ENCODE data around the gene SYTL5.

Gene SYTL5

DNA sequence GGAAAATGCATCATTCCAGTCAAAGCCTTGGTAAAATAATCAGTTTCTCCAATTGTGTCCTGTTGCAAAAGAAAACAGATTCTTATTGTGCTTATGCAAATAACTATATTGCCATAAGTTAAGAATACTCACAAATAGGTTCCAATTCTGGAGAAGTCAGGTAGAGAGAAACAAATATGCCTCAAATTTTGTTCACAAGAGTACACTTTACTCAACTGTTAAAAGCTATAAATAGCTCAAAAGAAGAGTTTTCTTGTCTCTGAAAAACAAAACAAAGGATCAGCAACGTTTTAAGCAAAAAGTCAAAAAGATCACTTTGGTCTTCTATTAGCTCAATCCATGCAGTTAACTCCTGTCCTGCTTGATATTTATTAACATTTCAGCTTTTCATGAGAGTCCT, 21.9 kb downstream of the SYTL5 start:
- no peak for DNase-seq

DNA sequence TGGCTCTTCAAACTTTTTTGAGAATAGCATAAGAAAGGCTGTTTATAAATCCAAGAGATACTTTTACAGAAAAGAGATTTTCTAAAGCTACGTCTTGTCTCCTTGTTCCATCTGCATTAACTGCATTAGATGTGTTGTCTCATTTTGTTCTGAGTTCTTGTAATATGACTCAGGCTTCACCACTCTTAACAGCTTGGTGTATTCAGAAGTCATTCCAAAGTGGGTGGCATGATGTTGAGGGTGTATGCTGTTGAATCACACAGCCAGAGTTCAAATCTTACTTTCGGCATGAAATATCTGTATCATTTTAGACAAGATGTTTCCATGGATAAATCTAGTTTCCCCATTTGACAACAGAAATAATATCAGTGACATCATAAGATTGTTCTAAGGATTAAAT, 30.1 kb downstream of the SYTL5 start:
- no peak for DNase-seq

DNA sequence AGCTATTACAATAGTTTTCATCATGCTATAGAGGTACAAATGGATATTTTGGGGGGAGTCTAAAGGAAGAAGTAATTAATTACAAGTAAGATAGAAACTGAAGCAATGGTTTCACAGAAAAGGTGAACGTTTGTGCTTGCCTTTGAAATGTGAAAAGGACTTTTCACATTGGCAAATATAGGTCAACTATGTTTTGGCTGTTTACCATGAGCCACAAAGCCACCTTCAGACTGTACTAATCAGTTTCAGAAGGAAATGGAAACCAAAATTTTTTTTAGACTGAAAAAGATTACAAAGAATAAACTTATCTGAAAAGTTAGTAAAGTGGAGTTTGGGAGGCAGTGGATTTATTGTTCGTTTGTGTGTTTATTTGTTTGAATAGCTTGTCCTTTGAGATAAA, 32.1 kb downstream of the SYTL5 start:
- DNase-seq, result no peak

DNA sequence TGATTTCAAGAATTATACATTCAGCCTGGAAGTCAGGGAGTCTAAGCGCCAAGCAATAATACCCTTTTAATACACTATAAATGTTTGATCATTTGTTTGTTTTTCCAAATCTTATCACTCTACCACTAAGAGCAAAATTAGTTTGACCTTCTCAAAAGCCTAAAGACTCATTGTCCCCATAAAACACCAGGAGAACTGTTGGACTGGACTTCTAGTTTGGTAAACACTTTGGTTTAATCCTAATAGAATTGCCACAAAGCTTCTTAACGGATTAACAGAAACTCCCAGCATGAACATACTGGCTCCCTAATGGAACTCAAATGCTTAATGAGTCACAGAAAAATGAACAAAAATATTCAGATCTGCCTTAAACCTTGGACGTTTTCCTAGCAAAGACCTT, 34.9 kb downstream of the SYTL5 start:
- DNase-seq, result no peak

DNA sequence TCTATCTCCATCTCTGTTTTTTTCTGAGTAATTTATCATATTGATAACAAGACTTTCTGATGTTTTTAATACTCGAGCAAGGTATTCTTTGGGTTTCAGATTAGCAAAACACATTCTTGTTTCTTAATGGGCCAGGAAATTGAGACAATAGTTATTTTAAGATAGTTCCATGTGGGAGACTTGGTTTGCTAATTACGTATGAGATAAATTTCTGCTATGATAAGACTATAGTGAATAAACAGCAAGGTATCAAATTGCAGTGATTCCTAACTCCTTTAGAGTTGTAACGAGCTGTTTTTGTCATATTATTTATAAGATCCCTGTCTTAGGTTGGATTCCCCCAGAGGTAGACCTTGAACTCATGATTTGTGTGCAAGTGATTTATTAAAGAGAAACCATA, 38.3 kb downstream of the SYTL5 start:
- no peak for DNase-seq

DNA sequence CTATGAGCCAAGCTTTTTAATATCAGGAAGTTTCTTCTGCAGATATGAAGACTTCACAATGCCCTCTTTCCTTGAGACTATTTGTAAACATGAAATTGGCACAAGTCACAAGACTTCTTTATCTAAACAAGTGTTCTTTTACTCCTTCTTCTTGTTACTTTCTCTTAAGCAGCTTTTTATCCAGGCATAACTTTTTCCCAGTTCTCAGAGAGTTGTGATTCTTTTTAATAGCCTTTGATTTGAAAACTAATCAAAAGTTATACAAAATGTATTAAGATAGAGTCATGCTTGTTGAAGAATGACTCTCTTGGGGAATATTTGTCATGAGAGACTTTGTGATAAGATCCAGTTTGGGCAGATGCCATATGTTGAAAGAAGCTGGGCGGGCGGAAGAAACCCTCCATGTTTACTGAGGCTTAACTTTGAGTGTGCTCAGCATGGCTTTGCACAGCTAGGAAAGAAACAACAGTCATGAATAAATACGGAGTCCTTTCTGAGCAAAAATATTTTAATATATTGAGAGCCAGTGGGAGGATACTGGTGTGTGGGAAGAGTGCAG, 39.3 kb downstream of the SYTL5 start:
- no peak for DNase-seq

DNA sequence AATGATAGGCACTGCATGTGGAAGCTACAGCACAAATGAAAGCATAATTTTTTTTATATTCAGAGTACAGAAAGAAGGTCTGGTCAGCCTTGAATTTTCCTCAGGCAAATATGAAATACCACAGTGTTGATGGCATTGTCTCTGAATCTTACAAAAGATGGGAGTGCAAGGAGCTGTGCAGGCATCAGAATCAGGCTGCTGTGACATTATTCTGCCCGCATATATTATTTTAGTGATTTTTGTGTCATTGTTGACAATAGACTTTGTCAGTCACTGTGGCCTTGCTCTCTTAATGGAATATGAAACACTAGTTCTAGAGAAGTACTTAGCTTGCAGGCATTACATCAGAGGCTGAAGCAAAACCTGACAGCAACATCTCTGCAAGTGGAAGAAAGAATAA, 42.5 kb downstream of the SYTL5 start:
- no peak for DNase-seq

DNA sequence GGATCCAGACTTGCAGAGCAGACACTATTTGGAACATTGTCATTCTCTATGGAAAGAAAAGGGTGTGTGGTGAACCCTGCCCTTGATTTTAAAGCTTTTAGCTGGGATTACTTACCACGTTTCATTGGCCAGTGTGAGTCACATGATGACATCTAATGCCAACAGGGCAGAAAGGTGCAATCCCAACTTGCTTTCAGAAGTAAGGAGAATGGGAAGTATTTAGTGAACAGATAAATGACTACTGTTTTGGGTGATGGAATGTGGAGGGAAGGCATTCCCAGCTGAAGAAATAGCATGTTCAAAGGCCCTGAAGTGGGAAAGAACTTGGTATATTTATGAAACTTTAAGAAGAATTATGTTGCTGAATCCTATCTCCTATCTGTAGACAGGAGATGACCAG, 44.5 kb downstream of the SYTL5 start:
- no peak for DNase-seq

DNA sequence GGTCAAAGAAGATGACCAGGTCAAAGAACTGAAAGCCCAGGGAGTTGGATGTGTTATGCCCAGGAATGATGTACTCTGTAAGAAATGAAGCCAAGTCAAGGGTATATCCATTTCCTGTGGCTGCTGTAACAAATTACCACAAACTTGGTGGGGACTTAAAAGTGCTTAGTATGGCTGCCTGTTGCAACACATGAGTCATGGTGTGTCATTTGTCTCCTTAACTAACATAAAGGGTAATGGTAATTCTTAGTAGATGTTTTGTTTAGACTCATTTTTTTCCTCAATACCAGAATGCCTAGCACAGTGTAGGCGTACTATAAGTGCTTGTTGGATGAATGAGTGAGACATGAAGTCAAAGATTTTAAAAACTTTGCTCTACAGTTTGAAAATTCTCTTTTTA, 45.7 kb downstream of the SYTL5 start:
- DNase-seq, result peak; percentile 36 to 40

DNA sequence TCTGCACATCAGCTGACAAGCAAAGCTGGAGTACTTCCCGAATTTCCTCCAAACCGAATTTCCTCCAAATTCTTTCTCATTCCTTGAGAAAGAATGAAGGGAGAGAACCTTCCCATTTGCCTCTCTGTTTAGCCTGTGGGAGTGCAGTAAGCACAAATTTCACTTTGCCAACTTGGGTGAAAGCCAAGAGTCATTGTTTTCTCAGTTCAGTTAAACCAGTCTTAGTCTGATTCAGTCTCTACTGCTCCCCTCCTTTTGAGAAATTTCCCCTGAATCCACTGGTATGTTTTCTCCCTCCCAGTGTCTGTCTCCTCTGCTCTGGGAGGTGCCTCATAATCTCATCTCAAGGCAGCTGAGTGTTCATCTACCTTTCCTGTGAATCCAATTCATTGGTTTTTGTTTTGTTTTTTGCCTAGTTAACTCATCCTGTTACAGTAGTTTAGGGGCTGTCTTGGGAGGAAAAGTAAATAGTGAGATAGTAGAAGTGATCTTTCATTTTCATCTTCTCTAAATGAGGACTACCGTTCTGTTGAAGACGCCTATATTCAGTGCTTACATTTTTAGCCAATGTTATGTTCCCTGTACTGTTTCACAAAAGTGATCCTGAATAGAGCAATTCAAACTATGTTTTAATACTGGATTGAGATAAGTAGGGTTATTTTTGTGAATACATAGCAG, 49.0 kb downstream of the SYTL5 start:
- DNase-seq, result no peak

DNA sequence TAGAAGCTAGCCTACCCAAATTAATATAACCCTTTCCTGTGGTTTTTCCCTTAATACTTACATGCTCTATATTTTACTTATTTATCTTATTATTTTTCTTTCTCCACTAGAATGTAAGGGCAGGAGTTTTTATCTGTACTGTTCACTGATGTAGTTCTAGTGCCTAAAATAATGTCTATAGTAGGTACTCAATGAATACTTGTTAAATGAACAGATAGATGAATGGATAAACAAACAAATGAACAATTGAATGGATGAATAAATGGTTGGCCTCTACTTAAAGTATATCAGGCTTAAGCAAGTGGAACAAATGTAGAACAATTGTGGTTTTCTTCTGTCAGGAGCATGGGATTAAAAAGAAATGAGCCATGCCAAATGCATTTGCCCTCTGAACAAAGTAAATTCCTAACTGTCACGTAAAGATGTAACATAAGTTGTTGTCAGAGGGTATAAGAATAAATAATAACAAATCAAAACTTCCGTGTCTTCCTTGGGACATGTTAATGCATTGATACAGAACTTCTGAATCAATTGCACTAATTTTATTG, 54.1 kb downstream of the SYTL5 start:
- no peak for DNase-seq

DNA sequence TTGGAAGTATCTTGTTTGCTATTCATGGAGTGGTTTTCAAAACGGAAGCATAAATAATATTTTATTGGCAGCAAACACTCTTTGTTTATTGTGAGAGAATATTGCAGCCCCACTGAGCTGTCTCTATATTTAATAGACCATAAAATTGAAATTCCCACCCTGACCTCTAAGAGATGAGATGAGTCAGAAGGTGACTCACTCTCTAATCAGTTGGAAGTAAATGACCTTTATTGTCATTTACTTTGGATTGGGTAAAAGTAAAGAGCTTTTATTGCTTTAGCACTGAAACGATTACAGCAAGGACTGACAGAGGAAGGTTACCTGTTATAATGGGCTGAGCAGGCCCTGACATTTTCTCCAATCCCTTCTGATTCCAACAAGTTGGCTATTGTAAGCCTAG, 55.0 kb downstream of the SYTL5 start:
- DNase-seq, result no peak

DNA sequence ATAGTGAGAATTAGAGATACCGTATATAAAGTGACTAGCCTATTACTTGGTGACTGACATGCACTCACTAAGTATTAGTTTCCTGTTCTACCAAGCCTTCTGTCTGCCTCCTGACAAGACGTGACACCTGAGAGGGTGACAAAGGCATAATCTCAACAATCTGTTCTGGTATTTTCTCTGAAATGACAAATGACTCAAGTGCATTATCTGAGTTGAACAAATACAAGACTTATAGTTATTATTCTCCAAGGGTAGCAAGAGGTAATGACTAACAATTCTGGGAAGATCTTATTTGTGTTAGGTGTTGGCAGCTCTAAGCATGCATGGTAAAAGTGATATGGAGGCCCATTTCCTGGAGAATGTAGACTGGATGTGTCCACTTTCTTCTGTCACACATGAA, 60.6 kb downstream of the SYTL5 start:
- DNase-seq, result no peak

DNA sequence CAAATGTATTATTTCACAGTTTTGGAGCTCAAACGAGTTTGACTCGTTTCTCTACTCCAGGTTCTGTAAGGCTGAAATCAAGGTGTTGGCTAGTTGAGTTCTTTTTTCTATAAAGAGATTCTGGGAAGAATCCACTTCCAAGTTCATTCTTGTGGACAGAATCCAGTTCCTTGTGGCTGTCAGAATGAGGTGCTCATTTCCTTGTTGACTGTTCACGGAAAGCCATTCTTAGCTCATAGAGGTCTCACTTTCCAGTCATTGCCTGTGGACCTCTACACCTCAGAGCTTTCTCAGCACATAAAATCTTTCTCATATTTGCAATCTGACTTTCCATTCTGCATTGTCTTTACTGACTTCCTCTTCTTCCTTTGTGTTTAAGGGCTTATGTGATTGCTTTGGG, 62.9 kb downstream of the SYTL5 start:
- DNase-seq, result no peak

DNA sequence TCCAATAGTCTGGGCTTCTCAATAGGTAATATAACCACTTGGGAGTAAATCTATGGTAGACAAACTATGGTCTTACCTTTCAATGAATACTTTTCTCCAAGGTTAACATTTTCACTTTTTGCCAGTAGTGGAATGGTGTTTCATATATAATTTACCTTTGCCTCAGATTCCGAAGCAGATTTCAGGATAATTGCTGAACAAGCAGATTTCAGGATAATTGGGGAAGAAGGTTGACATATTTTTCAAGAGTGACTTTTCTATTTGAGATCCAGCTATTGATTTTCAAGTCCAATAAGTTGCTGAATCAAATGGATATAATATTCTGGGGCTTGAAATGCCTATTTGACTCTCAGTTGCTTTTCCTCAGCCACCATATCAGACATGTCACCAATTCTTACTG, 63.6 kb downstream of the SYTL5 start:
- DNase-seq, result no peak

DNA sequence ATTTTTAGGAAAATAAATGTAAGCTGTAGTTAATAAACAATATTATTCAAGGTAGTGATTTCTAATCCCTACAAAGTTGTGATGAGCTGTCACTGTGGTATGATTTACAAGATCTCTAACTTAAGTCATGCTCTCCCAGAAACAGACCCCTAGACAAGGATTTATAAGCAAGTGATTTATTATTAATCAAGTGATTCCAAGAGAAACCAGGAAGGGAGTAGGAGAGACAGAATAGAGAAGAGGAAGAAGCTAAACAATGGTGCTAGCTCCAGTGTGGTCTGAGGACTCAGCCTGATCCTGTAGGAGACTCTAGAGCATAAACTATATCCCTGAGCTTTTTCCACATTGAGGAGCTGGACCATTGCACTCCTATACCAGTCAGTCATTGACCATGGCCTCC, 73.1 kb downstream of the SYTL5 start:
- DNase-seq, result no peak

DNA sequence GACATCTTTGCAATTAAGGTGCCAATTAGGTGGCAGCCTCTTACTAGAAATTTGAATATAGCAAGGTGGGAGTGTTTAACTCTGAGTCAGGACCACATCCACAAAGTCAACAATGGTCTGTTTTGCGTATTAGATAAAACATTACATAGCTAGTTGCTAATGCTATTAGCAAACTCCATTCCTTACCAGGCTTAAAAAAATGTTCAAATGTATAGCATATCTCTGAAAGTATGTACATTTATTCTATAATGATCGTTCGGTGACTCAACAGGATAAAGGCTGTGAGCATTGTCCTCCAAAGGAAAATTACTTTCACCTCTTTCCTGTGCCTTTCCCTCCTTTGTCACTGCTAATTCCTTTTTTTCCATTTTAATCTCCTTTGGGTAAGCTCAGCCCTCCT, 74.5 kb downstream of the SYTL5 start:
- no peak for DNase-seq

DNA sequence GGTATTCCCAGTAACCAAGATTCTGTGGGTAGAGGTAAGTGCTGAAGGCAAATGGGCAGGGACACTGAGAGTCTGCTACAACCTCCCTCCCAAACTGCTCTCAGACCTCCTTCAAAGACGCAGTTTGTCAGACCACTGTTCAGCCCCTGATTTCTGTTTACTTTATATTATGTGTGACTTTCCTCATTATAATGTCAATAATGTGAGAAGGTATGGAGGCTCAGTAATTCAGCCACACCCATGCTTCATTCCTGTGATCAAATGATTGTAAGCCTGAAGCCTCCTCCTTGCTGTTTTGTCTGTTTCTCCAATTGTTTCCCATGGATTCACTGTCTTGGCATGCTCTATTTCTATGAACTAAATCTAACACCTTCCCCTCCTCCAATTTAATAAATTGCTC, 75.6 kb downstream of the SYTL5 start:
- DNase-seq, result no peak

DNA sequence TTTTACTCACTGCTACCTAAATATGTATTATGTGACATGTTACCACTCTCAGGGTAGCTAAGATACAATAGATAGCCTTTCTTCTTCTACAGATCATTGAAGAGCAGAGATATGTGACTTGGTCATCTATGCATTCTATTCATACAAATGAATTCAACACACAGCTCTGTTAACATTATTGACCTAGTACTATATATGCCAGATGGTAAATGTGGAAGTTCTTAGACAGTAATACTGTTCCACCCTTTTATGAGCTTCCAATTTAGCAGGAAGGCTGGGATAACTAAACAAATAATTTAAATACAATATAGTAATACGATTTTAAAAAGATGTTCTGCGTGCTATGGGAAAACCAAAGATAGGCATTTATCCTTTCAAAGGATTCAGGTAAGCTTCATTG, 76.0 kb downstream of the SYTL5 start:
- no peak for DNase-seq

DNA sequence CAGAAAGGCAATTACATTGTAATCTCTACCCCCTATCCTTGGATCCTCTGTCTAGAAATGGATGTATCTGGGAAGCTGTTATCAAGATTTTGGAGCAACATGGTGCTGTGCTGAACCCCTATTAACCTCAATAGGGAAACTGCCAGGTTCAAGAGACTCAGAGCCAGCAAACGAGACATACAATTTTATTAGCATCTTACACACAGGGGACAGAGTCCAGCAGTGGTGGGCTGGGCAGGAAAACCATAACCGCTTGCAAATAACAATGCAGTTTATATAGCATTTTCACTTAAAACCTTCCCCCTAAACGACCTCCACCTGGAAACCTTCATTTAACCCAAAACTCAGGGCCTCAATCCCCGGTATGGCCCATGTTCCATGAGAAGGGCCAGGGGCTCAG, 79.5 kb downstream of the SYTL5 start:
- no peak for DNase-seq

DNA sequence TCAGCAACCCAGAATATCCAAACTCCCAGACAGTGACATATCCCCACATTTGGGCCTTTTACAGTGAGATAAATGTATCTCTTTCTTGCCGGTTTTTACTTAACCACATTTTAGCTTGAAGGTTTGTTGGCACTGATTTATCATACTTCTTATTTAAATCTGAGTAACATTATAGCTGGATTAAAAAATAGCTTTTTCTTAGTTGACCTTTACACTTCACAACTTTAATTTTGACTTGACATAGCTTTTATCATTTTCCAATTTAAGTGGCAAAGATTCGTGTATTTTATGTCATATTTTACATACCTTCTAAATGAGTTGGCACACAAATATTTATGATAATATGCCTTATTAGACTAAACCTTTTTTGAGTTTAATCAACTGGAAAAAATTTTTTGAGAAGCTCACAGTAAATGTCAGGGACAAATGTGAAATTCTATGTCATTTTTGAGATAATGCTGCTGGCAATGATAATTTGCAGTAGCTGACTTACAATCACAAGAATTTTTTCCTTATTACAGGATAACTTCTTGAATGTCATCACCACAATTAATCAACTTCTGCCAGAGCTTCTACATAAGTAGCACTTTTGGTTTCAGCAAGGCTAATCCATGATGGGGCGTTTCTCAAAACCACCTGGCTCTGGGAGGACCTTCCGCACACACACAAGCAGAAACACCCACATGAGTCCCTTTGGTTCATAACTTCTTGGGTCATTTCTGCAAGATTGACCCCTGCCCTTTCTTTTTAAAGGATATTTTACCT, 80.3 kb downstream of the SYTL5 start:
- no peak for DNase-seq

DNA sequence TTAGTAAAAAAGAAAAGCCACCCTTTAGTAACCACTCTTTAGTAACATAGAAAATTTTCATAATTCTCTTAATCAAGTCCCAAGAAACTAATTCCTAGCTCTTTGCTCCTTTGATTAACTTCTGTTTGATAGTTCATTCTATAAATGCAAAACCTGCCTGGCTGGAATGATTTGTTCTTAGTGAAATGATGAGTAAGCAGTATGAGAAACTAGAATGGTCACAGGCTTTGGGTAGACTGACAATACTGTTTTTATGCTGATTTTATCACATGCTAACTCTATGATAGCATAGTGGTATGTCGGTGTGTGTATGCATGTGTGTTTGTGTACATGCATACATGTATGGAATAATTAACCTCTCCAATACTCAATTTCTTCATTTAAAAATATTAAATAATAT, 81.2 kb downstream of the SYTL5 start:
- no peak for DNase-seq

DNA sequence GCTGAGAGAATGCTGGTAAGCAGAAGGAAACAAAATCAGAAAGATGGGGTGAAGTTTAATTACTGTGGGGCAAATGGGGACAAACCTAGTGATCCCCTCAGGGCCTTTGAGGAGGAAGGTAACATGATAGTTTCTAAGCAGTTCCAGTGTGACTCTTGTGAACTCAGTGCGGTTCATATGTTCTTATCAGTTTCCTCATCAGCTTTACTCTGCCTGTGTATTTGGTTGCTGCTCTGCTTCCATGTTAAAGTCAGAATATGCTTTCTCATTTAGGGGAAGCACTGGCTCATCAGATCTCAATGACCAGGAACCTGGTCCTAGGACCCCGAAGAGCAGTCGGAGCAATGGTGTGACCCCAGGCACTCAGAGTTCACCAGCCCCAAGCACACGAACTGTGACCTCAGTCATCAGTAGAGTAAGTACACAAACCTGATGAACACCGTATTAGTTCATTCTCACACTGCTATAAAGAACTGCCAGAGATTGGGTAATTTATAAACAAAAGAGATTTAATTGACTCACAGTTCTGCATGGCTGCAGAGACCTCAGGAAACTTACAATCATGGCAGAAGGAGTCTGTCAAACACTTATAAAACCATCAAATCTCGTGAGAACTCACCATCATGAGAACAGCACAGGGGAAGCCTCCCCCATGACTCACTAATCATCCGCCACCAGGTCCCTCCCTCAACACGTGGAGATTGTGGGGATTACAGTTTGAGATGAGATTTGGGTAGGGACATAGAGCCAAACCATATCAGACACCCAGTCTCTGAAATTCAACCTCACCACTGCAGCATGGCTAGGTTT, 83.0 kb downstream of the SYTL5 start:
- DNase-seq, result no peak

Measured in Kasumi-1 (cell line).